Osteocyte (in vitro differentiated cells): ENCODE data around the gene ZNF778. TPM values are rescaled to one million over a fixed set of nuclear protein-coding genes. Genes with fewer than 3 reads are reported as not detected.

Experiments used
- DNase-seq: peaks from one replicate; pipeline ENCODE4 v3.0.0; 2021; ENCODE audit warnings: mixed read lengths; ENCODE audit not compliant: unreplicated experiment; ENCODE audit errors: extremely low spot score
- H3K27ac Mint-ChIP-seq: one replicate; pipeline ENCODE4 v1.8.0; 2021; ENCODE audit warnings: mild to moderate bottlenecking, mixed read lengths; ENCODE audit not compliant: unreplicated experiment
- H3K27me3 Mint-ChIP-seq: one replicate; pipeline ENCODE4 v1.8.0; 2021; ENCODE audit warnings: mixed read lengths; ENCODE audit not compliant: unreplicated experiment
- H3K36me3 Mint-ChIP-seq: one replicate; pipeline ENCODE4 v1.8.0; 2021; ENCODE audit warnings: mixed read lengths; ENCODE audit not compliant: unreplicated experiment
- H3K4me1 Mint-ChIP-seq: one replicate; pipeline ENCODE4 v1.8.0; 2021; ENCODE audit warnings: mixed read lengths; ENCODE audit not compliant: unreplicated experiment
- H3K4me3 Mint-ChIP-seq: one replicate; pipeline ENCODE4 v1.8.0; 2021; ENCODE audit warnings: mild to moderate bottlenecking, moderate library complexity, mixed read lengths; ENCODE audit not compliant: unreplicated experiment
- H3K9me3 Mint-ChIP-seq: one replicate; pipeline ENCODE4 v1.8.0; 2021; ENCODE audit warnings: mixed read lengths; ENCODE audit not compliant: unreplicated experiment
- total RNA-seq: library from RNA; stranded (reverse); gene quantifications from 2 replicates; pipeline ENCODE4 v1.2.1, GENCODE V29; 2021
- TF ChIP-seq, protein P1 (sequence below): fragments of 200-600 bp; sonication (generic); IDR thresholded peaks from 2 replicates; pipeline ENCODE4 v1.5.0; 2021; ENCODE audit warnings: antibody characterized with exemption, mild to moderate bottlenecking, moderate library complexity

ZNF778 gene
- total RNA-seq, 1 donor from 2014 or later = 10.5 TPM

DNA sequence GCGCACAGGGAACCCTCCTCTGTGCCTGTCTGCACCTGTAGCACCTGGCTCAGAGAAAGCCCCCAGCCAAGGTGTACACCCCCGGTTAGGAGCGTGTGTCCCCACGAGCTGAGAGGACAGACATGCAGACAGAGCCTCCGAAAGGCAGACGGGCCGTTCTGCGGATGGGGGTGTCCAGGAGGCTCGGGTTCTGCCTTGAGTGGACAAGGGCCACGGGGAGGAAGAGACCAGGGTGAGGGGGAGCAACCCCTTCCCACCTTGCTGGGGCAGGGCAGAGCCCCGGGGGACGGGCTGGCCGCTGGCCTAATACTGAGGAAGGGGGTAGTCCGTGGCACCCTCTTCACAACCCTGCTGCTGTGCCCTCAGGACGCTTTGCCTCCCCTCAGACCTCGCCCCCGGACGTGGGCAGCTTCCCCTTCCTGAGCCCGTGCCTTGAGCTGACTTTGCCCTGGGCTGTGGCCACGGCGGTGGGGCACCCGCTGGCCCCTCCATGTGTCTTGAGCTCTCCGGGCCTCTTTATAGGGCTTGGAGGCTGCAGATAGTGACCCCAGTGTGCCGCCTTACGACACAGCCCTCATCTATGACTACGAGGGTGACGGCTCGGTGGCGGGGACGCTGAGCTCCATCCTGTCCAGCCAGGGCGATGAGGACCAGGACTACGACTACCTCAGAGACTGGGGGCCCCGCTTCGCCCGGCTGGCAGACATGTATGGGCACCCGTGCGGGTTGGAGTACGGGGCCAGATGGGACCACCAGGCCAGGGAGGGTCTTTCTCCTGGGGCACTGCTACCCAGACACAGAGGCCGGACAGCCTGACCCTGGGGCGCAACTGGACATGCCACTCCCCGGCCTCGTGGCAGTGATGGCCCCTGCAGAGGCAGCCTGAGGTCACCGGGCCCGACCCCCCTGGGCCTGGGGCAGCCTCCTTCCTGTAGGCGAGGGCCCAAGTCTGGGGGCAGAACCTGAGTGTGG, 22.9 kb upstream of the ZNF778 start:
- Mint-ChIP-seq H3K4me3 (no peak overlapping the region), H3K27ac (no peak overlapping the region), H3K36me3 (no peaks in the 10 kb centered on the region), H3K9me3 (no peaks in the 10 kb centered on the region), H3K4me1 (no peaks in the 10 kb centered on the region), H3K27me3 (peaks cover under 1% of the 10 kb centered on the region)
- no peak for DNase-seq
- TF ChIP-seq, protein P1, sequence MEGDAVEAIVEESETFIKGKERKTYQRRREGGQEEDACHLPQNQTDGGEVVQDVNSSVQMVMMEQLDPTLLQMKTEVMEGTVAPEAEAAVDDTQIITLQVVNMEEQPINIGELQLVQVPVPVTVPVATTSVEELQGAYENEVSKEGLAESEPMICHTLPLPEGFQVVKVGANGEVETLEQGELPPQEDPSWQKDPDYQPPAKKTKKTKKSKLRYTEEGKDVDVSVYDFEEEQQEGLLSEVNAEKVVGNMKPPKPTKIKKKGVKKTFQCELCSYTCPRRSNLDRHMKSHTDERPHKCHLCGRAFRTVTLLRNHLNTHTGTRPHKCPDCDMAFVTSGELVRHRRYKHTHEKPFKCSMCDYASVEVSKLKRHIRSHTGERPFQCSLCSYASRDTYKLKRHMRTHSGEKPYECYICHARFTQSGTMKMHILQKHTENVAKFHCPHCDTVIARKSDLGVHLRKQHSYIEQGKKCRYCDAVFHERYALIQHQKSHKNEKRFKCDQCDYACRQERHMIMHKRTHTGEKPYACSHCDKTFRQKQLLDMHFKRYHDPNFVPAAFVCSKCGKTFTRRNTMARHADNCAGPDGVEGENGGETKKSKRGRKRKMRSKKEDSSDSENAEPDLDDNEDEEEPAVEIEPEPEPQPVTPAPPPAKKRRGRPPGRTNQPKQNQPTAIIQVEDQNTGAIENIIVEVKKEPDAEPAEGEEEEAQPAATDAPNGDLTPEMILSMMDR = no peak

GRCh38 chr16:89195521-89196171, 21.9 kb upstream of the ZNF778 start:
- Mint-ChIP-seq H3K4me1 (peaks cover 4% of the 10 kb centered on the region), H3K36me3 (no peaks in the 10 kb centered on the region), H3K27me3 (peaks cover 10% of the 10 kb centered on the region), H3K9me3 (no peaks in the 10 kb centered on the region), H3K27ac (no peak overlapping the region), H3K4me3 (no peak overlapping the region)
- no peak for DNase-seq
- TF ChIP-seq, protein P1 = no peak

- Mint-ChIP-seq H3K36me3 (no peaks in the 10 kb centered on the region), H3K27me3 (peaks cover 13% of the 10 kb centered on the region), H3K27ac (no peak overlapping the region), H3K4me1 (peaks cover 6% of the 10 kb centered on the region), H3K9me3 (no peaks in the 10 kb centered on the region), H3K4me3 (no peak overlapping the region)
- no peak for DNase-seq
- TF ChIP-seq, protein P1 = no peak
Observed at GRCh38 chr16:89197033-89197632, 20.4 kb upstream of the ZNF778 start.

DNA sequence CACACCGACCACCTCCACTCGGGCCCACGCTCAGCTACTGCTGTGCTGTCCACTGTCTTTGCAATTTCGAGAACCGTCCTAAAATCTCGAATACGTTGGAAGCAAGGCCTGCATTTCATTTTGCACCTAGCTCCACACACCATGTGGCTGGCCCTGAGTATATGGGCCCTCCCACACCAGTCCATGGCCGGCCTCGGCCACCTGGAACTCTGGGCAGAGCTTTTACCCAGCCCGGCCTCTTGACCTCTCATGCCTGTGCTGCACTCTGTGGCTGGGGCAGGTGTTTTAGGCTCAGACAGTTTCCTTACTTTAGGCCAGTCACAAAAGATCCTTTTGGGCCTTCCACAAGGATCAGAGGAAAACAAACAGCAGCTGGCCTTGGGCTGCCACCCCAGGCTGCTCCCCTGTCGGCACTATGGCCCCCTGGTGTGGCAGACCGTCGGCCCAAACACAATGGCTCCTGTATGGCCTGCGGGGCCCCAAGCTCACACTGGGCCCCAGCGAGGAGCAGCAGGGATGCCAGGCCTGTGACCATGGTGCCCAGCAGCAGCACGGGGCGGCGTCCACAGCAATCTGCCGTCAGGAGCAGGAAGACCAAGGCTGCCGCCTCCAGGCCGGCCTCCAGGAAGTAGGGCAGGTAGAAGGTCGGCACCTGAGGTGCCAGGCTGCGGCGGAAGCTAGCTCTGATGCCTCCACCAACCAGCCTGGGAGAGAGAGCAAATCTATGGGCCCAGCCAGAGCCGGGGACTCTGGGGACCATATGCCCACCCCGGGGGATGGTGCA, 19.7 kb upstream of the ZNF778 start:
- H3K36me3 Mint-ChIP-seq = no peaks in the 10 kb centered on the region
- H3K27me3 Mint-ChIP-seq = peaks cover 19% of the 10 kb centered on the region
- H3K4me3 Mint-ChIP-seq = no peak overlapping the region
- H3K27ac Mint-ChIP-seq = no peak overlapping the region
- H3K9me3 Mint-ChIP-seq = no peaks in the 10 kb centered on the region
- H3K4me1 Mint-ChIP-seq = peaks cover 6% of the 10 kb centered on the region
- TF ChIP-seq, protein P1 = no peak
- no peak for DNase-seq
